Measurements from ENCODE around the gene OTOS. TPM values are rescaled to one million over a fixed set of nuclear protein-coding genes. Genes with fewer than 3 reads are reported as not detected.

Gene OTOS
- total and polyA plus RNA-seq, 9 of the 15 experiments (the other 6 are each of a cell fraction or from before 2014, with no cell fraction given), result not detected

DNA sequence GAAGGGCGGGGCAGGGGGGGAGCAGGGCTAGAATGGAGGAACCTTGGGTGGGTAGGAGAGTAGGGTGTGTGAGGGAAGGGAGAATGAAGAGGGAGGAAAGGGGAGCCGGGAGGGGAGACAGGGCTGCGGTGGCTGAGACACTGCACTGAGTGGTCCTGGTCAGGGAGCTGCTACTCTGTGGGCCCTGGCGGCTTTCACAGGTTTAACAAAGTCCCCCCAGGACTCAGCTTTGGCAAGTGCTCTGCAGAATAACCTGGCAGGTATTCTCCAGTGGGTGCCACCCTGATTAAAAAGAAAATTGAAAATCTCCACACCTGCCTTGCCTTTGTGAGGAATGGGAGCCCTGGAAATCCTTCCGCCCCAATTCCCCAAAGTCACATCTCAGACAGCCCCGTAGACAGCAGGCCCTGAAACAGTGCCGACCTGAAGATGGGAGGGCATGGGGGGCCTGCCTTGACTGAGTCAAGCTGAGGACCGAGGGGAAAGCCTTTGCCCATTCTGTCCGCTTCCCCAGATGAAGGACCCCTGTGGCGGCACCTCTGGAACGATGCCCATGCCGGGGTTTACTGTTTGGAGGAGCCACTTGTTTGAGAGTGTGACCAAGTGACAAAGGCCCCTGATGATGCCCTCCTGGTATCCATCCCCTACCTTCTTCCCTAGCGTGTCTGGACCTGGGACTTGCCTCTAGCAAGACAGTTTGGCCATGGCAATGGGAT, 43.6 kb upstream of the OTOS start:
- intact Hi-C loops (cut with micrococcal nuclease), result no loop called here
- FAIRE-seq, result no peak
- Histone ChIP-seq H3K4me1 (replicated peaks in 1 of 2; ENCODE audit: control insufficient read depth in 2 of 2, insufficient read depth in 2 of 2, low read length in 2 of 2) (no peaks in the 10 kb centered on the region), H3K27ac (ENCODE audit: extremely low read depth, low read depth, low read length) (no peak overlapping the region), H4K20me1 (replicated peaks; ENCODE audit: control insufficient read depth, insufficient read depth, low read length) (no peaks in the 10 kb centered on the region), H3K27me3 (ENCODE audit: control insufficient read depth in 2 of 2, insufficient read depth in 2 of 2, low read length in 2 of 2) (peaks cover 0 to 22% of the 10 kb centered on the region in 2 experiments; a peak in 2 of 5 replicates), H3K36me3 (ENCODE audit: control insufficient read depth, insufficient read depth, low read length) (no peaks in the 10 kb centered on the region), H3K9me3 (replicated peaks; ENCODE audit: control insufficient read depth, insufficient read depth, low read depth, low read length) (no peaks in the 10 kb centered on the region), H2AFZ (ENCODE audit: low read depth, low read length) (no peak overlapping the region), H3K4me3 (no peak overlapping the region), H3K9me1 (ENCODE audit: control insufficient read depth, insufficient read depth, low read length) (no peaks in the 10 kb centered on the region), H3K4me2 (ENCODE audit: insufficient read depth, low read length) (no peak overlapping the region), H3K9ac (ENCODE audit: insufficient read depth in 1 of 2, low read depth in 2 of 2, low read length in 2 of 2) (no peak overlapping the region), H3K79me2 (ENCODE audit: control insufficient read depth, insufficient read depth, low read length) (no peaks in the 10 kb centered on the region)
- POLR2A ChIA-PET, result no interaction called here
- CTCF ChIA-PET (ENCODE audit: low intra/inter-chr PET ratio), result no interaction called here
- no peak for DNase-seq (ENCODE audit: extremely low read depth in 1 of 4, low spot score in 3 of 4)
- BruUV-seq (replicated peaks), result no TSS peak
- TF ChIP-seq SIN3B (IDR thresholded peaks at IDR 0.05; ENCODE audit: low read depth) (no peak), ZNF217 (CRISPR knock-in tag; IDR thresholded peaks at IDR 0.05) (no peak), HEY1 (CRISPR knock-in tag; IDR thresholded peaks at IDR 0.05; ENCODE audit: borderline replicate concordance) (no peak), DNMT1 (IDR thresholded peaks at IDR 0.05) (no peak), ATF7 (IDR thresholded peaks at IDR 0.05) (no peak), SIRT6 (IDR thresholded peaks at IDR 0.05; ENCODE audit: low read depth, low read length) (no peak), XRCC3 (IDR thresholded peaks at IDR 0.05) (no peak), HDAC8 (tag; IDR thresholded peaks at IDR 0.05) (no peak), BRCA1 (IDR thresholded peaks at IDR 0.05) (no peak), BRCA1 (CRISPR knock-in tag; IDR thresholded peaks at IDR 0.05) (no peak), BACH1 (tag; IDR thresholded peaks at IDR 0.05) (no peak)
- TF ChIP-seq, protein P1, sequence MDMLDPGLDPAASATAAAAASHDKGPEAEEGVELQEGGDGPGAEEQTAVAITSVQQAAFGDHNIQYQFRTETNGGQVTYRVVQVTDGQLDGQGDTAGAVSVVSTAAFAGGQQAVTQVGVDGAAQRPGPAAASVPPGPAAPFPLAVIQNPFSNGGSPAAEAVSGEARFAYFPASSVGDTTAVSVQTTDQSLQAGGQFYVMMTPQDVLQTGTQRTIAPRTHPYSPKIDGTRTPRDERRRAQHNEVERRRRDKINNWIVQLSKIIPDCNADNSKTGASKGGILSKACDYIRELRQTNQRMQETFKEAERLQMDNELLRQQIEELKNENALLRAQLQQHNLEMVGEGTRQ (CRISPR knock-in tag; IDR thresholded peaks at IDR 0.05), result no peak
- TF ChIP-seq, protein P2, sequence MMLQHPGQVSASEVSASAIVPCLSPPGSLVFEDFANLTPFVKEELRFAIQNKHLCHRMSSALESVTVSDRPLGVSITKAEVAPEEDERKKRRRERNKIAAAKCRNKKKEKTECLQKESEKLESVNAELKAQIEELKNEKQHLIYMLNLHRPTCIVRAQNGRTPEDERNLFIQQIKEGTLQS (IDR thresholded peaks at IDR 0.05), result no peak
- TF ChIP-seq, protein P2 (CRISPR knock-in tag; conservative IDR thresholded peaks at IDR 0.05), result no peak
- TF ChIP-seq, protein P3, sequence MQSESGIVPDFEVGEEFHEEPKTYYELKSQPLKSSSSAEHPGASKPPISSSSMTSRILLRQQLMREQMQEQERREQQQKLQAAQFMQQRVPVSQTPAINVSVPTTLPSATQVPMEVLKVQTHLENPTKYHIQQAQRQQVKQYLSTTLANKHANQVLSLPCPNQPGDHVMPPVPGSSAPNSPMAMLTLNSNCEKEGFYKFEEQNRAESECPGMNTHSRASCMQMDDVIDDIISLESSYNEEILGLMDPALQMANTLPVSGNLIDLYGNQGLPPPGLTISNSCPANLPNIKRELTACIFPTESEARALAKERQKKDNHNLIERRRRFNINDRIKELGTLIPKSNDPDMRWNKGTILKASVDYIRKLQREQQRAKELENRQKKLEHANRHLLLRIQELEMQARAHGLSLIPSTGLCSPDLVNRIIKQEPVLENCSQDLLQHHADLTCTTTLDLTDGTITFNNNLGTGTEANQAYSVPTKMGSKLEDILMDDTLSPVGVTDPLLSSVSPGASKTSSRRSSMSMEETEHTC (IDR thresholded peaks at IDR 0.05), result no peak
- ATAC-seq, result no peak
- WGBS (ENCODE audit: insufficient coverage, low coverage, missing lambda C conversion rate), result 4% methylated on average over 7 of the region's 13 CpGs
- in situ Hi-C loops (cut with MboI), result no loop called here
